Neutrophil (primary cell): ENCODE data around the gene NUTF2.

Source experiments
- H3K27ac ChIP-seq: fragments of 200-600 bp; sonication (generic); 2 replicates; pipeline ENCODE4 v1.5.1; 2016; ENCODE audit warnings: mild to moderate bottlenecking, moderate library complexity
- H3K27me3 ChIP-seq: fragments of 200-600 bp; sonication (generic); 2 replicates; pipeline ENCODE4 v1.6.0; 2016; ENCODE audit warnings: mild to moderate bottlenecking
- H3K36me3 ChIP-seq: fragments of 200-600 bp; sonication (generic); 2 replicates; pipeline ENCODE4 v1.5.1; 2017
- H3K4me1 ChIP-seq, 2 experiments: fragments of 200-600 bp in 1 of 2; sonication (generic) in 1 of 2; 1 replicate in 1 of 2; 2 replicates in 1 of 2; pipeline versions ENCODE4 v1.5.1 to v1.6.1; 2013 to 2016; ENCODE audit warnings: low read depth in 1 of 2, low read length in 1 of 2, mild to moderate bottlenecking in 1 of 2, moderate library complexity in 1 of 2; ENCODE audit not compliant: control insufficient read depth in 1 of 2, insufficient read depth in 1 of 2
- H3K4me3 ChIP-seq, 2 experiments: fragments of 200-600 bp in 1 of 2; sonication (generic) in 1 of 2; 1 replicate in 1 of 2; 2 replicates in 1 of 2; pipeline ENCODE4 v1.5.1; 2013 to 2016; ENCODE audit warnings: low read depth in 1 of 2, low read length in 1 of 2, mild to moderate bottlenecking in 1 of 2, moderate library complexity in 1 of 2
- H3K9me3 ChIP-seq: fragments of 200-600 bp; sonication (generic); 2 replicates; pipeline ENCODE4 v1.5.1; 2016
- CTCF ChIP-seq: fragments of 200-600 bp; sonication (generic); IDR thresholded peaks from 2 replicates; pipeline ENCODE4 v1.5.1; 2016; ENCODE audit warnings: antibody characterized with exemption

The NUTF2 gene

DNA sequence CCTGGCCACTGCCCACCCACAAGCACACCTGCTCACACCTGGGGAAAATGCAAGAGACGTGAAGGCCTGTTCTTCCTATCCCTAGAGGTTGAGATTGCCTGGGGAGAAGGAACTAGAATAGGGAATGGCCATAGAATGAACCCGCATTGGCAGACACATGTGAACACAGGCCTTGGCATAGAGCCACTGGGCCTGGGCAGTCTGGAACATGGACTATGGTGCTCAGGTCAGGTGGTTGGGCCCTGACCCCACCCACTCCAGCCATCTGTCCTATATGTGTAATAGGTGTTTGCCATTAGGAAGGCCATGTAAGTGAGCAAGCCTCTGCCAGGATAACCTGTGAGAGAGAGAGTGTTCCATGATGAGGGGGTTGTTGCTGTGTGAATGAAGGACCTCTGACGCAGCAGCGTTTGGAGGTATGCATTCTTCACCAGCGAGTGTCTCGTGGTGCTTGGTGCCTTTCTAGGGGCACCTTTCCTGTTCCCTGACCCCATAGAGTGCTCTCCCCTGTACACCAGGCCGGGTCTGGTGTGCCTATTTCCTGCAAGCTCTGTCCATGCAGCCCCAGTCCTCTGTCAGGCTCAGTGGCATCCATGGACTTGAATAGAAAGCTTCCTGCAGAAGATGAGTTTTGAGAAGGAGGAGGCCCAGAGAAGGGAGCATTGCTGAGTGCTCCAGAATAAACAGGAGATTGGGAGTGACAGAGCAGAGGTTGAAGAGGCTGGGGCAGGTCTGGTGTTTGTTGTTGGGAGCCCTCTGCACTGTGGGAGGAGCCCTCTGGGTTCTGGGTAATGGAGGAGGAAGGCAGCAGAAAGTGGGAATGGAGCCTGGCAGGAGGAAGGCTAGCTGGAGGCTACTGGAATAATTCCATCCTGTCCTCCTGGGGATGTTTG, 69.3 kb downstream of the NUTF2 start:
- no peak overlapping the region for H3K27ac ChIP-seq
- H3K36me3 ChIP-seq: peaks cover 58% of the 10 kb centered on the region
- H3K4me3 ChIP-seq: no peak overlapping the region
- no peaks in the 10 kb centered on the region for H3K9me3 ChIP-seq
- TF ChIP-seq CTCF: no peak
- H3K27me3 ChIP-seq: no peaks in the 10 kb centered on the region
- H3K4me1 ChIP-seq: no peaks in the 10 kb centered on the region

GRCh38 chr16:67917140-67917851, 70.6 kb downstream of the NUTF2 start:
- Histone ChIP-seq H3K27me3 (no peaks in the 10 kb centered on the region), H3K27ac (no peak overlapping the region), H3K4me1 (no peaks in the 10 kb centered on the region), H3K9me3 (no peaks in the 10 kb centered on the region), H3K36me3 (peaks cover 46% of the 10 kb centered on the region), H3K4me3 (no peak overlapping the region)
- TF ChIP-seq CTCF: no peak

- no peak for TF ChIP-seq CTCF
- no peak overlapping the region for H3K27ac ChIP-seq
- H3K9me3 ChIP-seq: no peaks in the 10 kb centered on the region
- no peaks in the 10 kb centered on the region for H3K27me3 ChIP-seq
- H3K4me1 ChIP-seq: no peaks in the 10 kb centered on the region
- peaks cover 47% of the 10 kb centered on the region for H3K36me3 ChIP-seq
- H3K4me3 ChIP-seq: no peak overlapping the region
Observed at GRCh38 chr16:67917852-67918236, 71.1 kb downstream of the NUTF2 start.

DNA sequence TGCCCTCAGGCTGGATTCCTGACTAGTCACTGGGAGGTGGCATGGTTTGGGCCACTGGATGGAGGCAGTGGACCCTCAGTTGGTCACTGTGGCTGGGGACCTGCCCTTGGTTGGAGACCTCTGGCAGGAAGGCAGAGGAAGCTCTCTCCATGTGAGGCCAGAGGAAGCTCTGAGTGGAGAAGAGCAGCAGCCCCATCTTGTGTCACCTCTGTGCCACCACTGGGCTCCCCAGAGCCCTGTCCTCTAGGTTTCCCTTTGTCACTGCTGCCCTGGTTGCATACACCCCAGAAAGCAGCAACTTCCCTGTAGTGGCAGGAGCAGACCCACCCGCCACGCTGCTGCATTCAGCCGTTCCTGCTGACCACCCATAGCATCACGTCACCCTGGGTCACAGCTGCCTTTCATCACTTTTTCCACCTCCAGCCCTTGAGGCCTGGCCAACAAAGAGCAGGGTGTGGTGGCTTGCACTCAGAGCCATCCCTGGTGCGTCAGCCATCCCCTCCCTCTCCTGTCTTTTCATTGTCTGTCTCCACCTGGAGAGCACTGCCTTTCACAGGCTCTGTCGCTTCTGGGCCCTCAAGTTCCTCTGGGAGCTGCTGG, 73.0 kb downstream of the NUTF2 start:
- no peaks in the 10 kb centered on the region for H3K9me3 ChIP-seq
- no peaks in the 10 kb centered on the region for H3K4me1 ChIP-seq
- no peaks in the 10 kb centered on the region for H3K27me3 ChIP-seq
- no peak overlapping the region for H3K4me3 ChIP-seq
- no peak for TF ChIP-seq CTCF
- peaks cover 59% of the 10 kb centered on the region for H3K36me3 ChIP-seq
- no peak overlapping the region for H3K27ac ChIP-seq
